Osteocyte (in vitro differentiated cells): ENCODE results near the gene SMIM33. TPM values are rescaled to one million over a fixed set of nuclear protein-coding genes. Genes with fewer than 3 reads are reported as not detected.

Source experiments
- DNase-seq: peaks from one replicate; pipeline ENCODE4 v3.0.0; 2021; ENCODE audit warnings: mixed read lengths; ENCODE audit not compliant: unreplicated experiment; ENCODE audit errors: extremely low spot score
- H3K27ac Mint-ChIP-seq: one replicate; pipeline ENCODE4 v1.8.0; 2021; ENCODE audit warnings: mild to moderate bottlenecking, mixed read lengths; ENCODE audit not compliant: unreplicated experiment
- H3K27me3 Mint-ChIP-seq: one replicate; pipeline ENCODE4 v1.8.0; 2021; ENCODE audit warnings: mixed read lengths; ENCODE audit not compliant: unreplicated experiment
- H3K36me3 Mint-ChIP-seq: one replicate; pipeline ENCODE4 v1.8.0; 2021; ENCODE audit warnings: mixed read lengths; ENCODE audit not compliant: unreplicated experiment
- H3K4me1 Mint-ChIP-seq: one replicate; pipeline ENCODE4 v1.8.0; 2021; ENCODE audit warnings: mixed read lengths; ENCODE audit not compliant: unreplicated experiment
- H3K4me3 Mint-ChIP-seq: one replicate; pipeline ENCODE4 v1.8.0; 2021; ENCODE audit warnings: mild to moderate bottlenecking, moderate library complexity, mixed read lengths; ENCODE audit not compliant: unreplicated experiment
- H3K9me3 Mint-ChIP-seq: one replicate; pipeline ENCODE4 v1.8.0; 2021; ENCODE audit warnings: mixed read lengths; ENCODE audit not compliant: unreplicated experiment
- long read RNA-seq: library from polyadenylated mRNA; unstranded; transcript quantifications from one replicate; pipeline ENCODE4 v2.0.0, GENCODE V29; 2021
- total RNA-seq: library from RNA; stranded (reverse); gene quantifications from 2 replicates; pipeline ENCODE4 v1.2.1, GENCODE V29; 2021
- TF ChIP-seq, protein P1 (sequence below): fragments of 200-600 bp; sonication (generic); IDR thresholded peaks from 2 replicates; pipeline ENCODE4 v1.5.0; 2021; ENCODE audit warnings: antibody characterized with exemption, mild to moderate bottlenecking, moderate library complexity

The SMIM33 gene
- not detected in 2 replicates for total RNA-seq
- long read RNA-seq = 0 reads

DNA sequence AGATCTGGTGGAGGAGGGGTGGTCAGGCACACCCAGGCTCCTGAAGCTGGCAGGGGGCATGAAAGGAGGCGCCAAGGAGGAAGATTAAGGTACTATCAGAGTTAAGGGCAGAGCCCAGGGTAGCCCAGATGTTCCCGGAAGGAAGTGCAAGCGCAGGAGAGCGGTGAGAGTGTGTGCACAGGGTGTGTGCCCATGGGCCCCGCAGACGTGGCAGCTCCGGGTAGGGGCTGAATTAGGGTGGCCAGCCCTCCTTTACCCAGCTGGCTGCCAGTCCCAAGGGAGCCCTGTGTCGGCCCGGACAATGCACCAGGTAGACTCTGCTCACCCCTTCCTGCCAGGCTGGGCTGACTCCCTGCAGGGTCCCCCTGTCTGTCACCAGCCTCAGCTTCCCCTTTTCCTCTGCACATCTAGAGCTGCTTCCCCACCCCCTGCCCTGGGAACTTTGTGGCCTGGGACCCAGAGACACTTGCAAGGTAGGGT is at the start of gene SMIM33:
Gene SMIM33, plus strand, starts transcription at position 184 of the 480 bp plus-strand sequence. Its CDS starts 118 bp downstream, at position 302.
- TF ChIP-seq, protein P1, sequence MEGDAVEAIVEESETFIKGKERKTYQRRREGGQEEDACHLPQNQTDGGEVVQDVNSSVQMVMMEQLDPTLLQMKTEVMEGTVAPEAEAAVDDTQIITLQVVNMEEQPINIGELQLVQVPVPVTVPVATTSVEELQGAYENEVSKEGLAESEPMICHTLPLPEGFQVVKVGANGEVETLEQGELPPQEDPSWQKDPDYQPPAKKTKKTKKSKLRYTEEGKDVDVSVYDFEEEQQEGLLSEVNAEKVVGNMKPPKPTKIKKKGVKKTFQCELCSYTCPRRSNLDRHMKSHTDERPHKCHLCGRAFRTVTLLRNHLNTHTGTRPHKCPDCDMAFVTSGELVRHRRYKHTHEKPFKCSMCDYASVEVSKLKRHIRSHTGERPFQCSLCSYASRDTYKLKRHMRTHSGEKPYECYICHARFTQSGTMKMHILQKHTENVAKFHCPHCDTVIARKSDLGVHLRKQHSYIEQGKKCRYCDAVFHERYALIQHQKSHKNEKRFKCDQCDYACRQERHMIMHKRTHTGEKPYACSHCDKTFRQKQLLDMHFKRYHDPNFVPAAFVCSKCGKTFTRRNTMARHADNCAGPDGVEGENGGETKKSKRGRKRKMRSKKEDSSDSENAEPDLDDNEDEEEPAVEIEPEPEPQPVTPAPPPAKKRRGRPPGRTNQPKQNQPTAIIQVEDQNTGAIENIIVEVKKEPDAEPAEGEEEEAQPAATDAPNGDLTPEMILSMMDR = no peak
- Mint-ChIP-seq H3K36me3 (peaks cover 5% of the 10 kb centered on the region), H3K9me3 (no peaks in the 10 kb centered on the region), H3K27me3 (no peaks in the 10 kb centered on the region), H3K27ac (no peak within 1 kb of the TSS), H3K4me3 (no peak within 1 kb of the TSS), H3K4me1 (peaks cover 32% of the 10 kb centered on the region)
- DNase-seq = no peak

DNA sequence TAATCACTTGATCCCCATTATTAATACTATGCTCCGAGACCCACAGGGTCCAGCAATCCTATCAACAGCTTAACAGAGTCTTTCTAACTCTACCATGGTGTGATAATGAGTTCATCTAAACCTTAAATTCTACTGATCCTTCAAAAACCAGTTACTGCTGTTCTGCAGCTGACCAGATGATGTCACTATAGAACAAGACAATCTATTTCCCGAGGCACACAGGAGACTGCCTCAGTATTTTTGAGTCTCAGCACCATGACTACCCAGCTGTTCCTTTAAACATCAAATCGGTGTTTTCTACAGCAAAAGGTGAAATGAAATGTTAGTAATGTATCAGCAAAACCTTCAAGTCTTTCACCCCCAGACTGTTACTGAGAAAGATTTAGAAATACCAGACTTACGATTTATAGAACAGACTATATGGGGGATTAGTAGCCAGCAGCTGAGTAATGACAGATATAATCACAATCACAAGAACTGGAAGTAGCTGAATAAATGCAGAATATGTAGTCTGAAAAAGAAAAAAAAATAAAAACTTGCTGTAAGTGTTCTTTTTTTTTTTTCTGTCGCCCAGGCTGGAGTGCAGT is 48.4 kb upstream of the SMIM33 start:
- DNase-seq = no peak
- no peaks in the 10 kb centered on the region for H3K9me3 Mint-ChIP-seq
- peak overlapping the region; percentile 76 for H3K27ac Mint-ChIP-seq

DNA sequence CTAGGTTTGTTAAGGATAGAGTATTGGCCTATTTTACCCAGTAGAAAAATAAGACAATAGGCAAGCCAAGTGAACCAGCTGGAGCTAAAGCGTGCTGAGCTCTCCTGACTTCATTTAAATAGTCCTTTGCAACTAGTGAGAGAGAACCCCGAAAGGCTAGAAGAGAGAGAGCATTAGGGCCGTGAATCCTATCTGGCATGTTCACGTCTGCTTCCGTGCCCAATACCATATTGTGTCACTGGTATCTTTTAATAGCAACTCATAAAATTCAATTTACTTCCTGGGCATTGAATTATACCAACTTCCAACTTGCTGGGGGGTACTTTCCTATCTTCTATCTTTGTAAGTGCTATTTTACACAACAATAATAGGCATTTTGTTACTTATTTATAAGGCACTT is 45.3 kb upstream of the SMIM33 start:
- H3K27ac Mint-ChIP-seq = no peak overlapping the region
- no peak overlapping the region for H3K4me3 Mint-ChIP-seq
- H3K4me1 Mint-ChIP-seq = no peaks in the 10 kb centered on the region
- no peak for DNase-seq
- TF ChIP-seq, protein P1 = no peak
- H3K36me3 Mint-ChIP-seq = peaks cover 32% of the 10 kb centered on the region
- no peaks in the 10 kb centered on the region for H3K9me3 Mint-ChIP-seq
- no peaks in the 10 kb centered on the region for H3K27me3 Mint-ChIP-seq

More for the DNA sequence above, 48.4 kb upstream of the SMIM33 start:
- Mint-ChIP-seq H3K27me3 (no peaks in the 10 kb centered on the region), H3K36me3 (peaks cover 38% of the 10 kb centered on the region), H3K4me3 (no peak overlapping the region), H3K4me1 (peaks cover 3% of the 10 kb centered on the region)
- TF ChIP-seq, protein P1 = peak; percentile 94

DNA sequence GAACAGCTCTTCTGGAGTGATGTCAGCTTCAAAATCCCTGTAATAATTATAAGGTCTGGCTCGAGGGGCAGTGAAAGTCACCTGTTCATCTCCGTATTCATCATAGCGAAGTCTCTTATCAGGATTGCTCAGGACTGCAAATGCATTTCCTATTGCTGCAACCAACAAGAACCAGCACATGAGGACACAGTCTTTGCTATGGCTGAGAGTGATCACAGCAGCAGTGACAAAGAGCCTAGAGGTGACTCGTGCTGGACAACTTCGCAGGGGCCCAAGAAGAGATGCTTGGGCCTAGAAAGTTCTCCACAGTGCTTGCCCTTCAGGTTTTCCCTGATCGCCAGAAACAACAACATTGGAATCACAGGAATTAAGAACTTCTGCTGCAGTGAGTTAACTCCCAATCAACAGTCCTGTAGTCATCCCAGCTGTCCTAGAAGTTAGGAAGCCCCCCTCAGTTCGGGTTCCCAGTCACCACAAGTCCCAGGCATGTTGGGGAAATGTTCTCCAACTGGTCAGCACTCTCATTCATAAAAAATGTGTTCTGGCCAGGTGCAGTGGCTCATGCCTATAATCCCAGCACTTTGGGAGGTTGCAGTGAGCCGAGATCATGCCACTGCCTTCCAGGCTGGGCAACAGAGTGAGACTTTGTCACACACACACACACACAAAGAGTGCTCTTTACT is 44.5 kb upstream of the SMIM33 start:
- DNase-seq = no peak
- TF ChIP-seq, protein P1 = no peak
- H3K4me3 Mint-ChIP-seq = no peak overlapping the region
- no peaks in the 10 kb centered on the region for H3K4me1 Mint-ChIP-seq
- H3K27me3 Mint-ChIP-seq = no peaks in the 10 kb centered on the region
- H3K9me3 Mint-ChIP-seq = no peaks in the 10 kb centered on the region
- peaks cover 28% of the 10 kb centered on the region for H3K36me3 Mint-ChIP-seq
- no peak overlapping the region for H3K27ac Mint-ChIP-seq

DNA sequence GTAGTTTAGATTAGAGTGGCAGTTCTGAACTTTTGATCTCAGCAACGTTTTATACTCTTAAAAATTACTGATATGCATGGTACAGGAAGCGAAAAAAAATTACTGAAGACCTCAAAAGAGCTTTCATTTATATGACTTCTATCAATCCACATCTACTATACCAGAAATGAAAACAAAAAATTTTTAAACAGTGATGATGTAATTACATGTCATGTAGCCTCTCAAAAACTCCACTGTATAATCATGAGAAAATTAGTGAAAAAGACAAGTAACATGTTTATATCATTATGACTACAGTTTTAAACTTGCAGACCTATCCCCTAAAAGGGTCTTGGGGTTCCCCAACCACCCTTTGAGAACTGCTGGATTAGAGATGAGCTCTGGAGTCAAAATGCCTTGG is 40.8 kb upstream of the SMIM33 start:
- Mint-ChIP-seq H3K36me3 (peaks cover 30% of the 10 kb centered on the region), H3K9me3 (no peaks in the 10 kb centered on the region), H3K4me1 (no peaks in the 10 kb centered on the region), H3K27ac (no peak overlapping the region), H3K27me3 (no peaks in the 10 kb centered on the region), H3K4me3 (no peak overlapping the region)
- no peak for DNase-seq
- TF ChIP-seq, protein P1 = no peak
